ENCODE results near the gene ZBTB46. TPM values are rescaled to one million over a fixed set of nuclear protein-coding genes. Genes with fewer than 3 reads are reported as not detected.

The ZBTB46 gene
- total and polyA plus RNA-seq, 10 of the 15 experiments (the other 5 are each of a cell fraction or from before 2014, with no cell fraction given) = 0.15 to 0.92 (median 0.34) TPM

DNA sequence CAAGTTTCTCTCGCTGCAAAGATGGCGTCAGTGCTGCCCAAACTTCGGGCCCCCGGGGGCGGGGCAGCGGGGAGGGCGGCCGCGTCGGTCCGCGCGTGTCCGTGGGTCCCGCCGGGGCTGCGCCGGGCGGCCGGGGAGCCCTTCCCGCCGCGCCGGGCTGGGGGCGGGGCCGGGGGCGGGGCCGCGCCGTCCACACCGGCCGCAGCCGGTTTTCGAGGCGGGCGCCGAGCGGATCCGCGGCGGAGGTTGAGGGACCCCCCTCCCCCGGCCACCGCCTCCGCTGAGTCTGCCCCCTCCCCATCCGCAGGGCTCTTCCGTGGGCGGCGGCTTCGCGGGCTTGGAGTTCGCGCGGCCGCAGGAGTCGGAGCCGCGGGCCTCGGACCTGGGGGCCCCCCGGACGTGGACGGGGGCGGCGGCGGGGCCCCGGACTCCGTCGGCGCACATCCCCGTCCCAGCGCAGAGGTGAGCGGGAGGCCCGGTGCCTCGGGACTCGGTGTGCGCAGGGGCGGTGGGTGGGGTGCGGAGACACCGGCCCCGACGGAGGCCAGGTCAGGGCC is 90.9 kb downstream of the ZBTB46 start:
- in situ Hi-C loops (cut with MboI) (no loop called here), intact Hi-C loops (cut with micrococcal nuclease; ENCODE audit: unreplicated experiment) (no loop called here)
- H3K9ac ChIP-seq (ENCODE audit: control insufficient read depth, insufficient read depth, low read length) = peak overlapping the region; percentile 77
- CTCF ChIA-PET = interaction anchor here (1.5 kb wide), 2 partner anchors 33 to 46 kb away, joined by 4 to 5 read pairs; no protein-coding TSS in a partner anchor
- peaks cover 5 to 12% of the 10 kb centered on the region in 2 experiments; a peak in 3 of 4 replicates for H3K36me3 ChIP-seq (ENCODE audit: control insufficient read depth in 2 of 2, insufficient read depth in 2 of 2, low read length in 1 of 2)
- no peaks in the 10 kb centered on the region for H3K9me3 ChIP-seq (replicated peaks; ENCODE audit: control insufficient read depth, insufficient read depth, low read length)
- DNase-seq (ENCODE audit: low read depth, low spot score) (no peak), ATAC-seq (no peak), FAIRE-seq (no peak)
- RAD21 ChIA-PET (ENCODE audit: unreplicated experiment) = interaction anchor here (0.9 to 1.6 kb wide), 3 partner anchors 33 to 203 kb away, joined by 3 to 6 read pairs (median 5); partner anchors contain the start of genes ARFRP1, PTK6 and ZGPAT
- peak overlapping the region; percentile 90 for H3K4me2 ChIP-seq (ENCODE audit: control insufficient read depth, insufficient read depth)
- H3K4me3 ChIP-seq = peak overlapping the region; percentile 76
- no peaks in the 10 kb centered on the region for H4K20me1 ChIP-seq (ENCODE audit: control insufficient read depth, insufficient read depth)
- H3K27me3 ChIP-seq (replicated peaks in 1 of 2; ENCODE audit: control insufficient read depth in 2 of 2, insufficient read depth in 2 of 2, low read length in 1 of 2) = no peaks in the 10 kb centered on the region
- BruUV-seq (replicated peaks) = no TSS peak
- POLR2A ChIA-PET = no interaction called here
- peaks cover 33% of the 10 kb centered on the region for H3K4me1 ChIP-seq (ENCODE audit: control insufficient read depth, insufficient read depth, low read length)
- H2AFZ ChIP-seq (ENCODE audit: control insufficient read depth, low read depth, low read length) = peak overlapping the region; percentile 37
- peaks cover 17% of the 10 kb centered on the region for H3K79me2 ChIP-seq (ENCODE audit: control insufficient read depth, insufficient read depth, low read length)
- peak overlapping the region; percentile 72 for H3K27ac ChIP-seq (ENCODE audit: control insufficient read depth, insufficient read depth)
- SMC1A ChIA-PET (ENCODE audit: uncharacterized antibody, unreplicated experiment) = interaction anchor here (0.7 to 1.7 kb wide), 3 partner anchors 21 to 40 kb away, joined by 3 to 6 read pairs (median 5); partner anchors contain the start of genes ARFRP1 and ZGPAT
- WGBS (ENCODE audit: insufficient coverage, insufficient replicate concordance, low lambda C conversion rate, missing lambda C conversion rate) = 1% methylated on average over 26 of the region's 80 CpGs
- TF ChIP-seq, protein P1, sequence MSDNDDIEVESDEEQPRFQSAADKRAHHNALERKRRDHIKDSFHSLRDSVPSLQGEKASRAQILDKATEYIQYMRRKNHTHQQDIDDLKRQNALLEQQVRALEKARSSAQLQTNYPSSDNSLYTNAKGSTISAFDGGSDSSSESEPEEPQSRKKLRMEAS (IDR thresholded peaks at IDR 0.05; ENCODE audit: low read depth, low read length) = no peak
- TF ChIP-seq TAF1 (IDR thresholded peaks at IDR 0.05; ENCODE audit: borderline replicate concordance, low read depth, low read length) (no peak), MXI1 (IDR thresholded peaks at IDR 0.05; ENCODE audit: low read depth, low read length) (no peak), MEF2A (IDR thresholded peaks at IDR 0.05; ENCODE audit: insufficient read depth, low read depth, low read length) (no peak), CBFB (IDR thresholded peaks at IDR 0.05; ENCODE audit: low read depth) (no peak), DPF2 (IDR thresholded peaks at IDR 0.05) (0 out of 2 replicates have a peak, but pooled peaks have one; percentile 40), YY1 (IDR thresholded peaks at IDR 0.05; ENCODE audit: low read depth, low read length) (peak; percentile 88), SP1 (IDR thresholded peaks at IDR 0.05; ENCODE audit: low read depth, low read length) (no peak), KLF5 (IDR thresholded peaks at IDR 0.05; ENCODE audit: partially characterized antibody) (no peak), TCF7 (IDR thresholded peaks at IDR 0.05; ENCODE audit: borderline replicate concordance) (no peak), ZSCAN29 (IDR thresholded peaks at IDR 0.05) (peak; percentile 87; the same call in 1 of the 2 replicates), SMARCA5 (IDR thresholded peaks at IDR 0.05) (no peak), BHLHE40 (IDR thresholded peaks at IDR 0.05; ENCODE audit: borderline replicate concordance in 1 of 2, low read depth in 2 of 2, low read length in 1 of 2) (peak in 1 of 2 experiments; percentile 29; a peak in 1 of 4 replicates), JUNB (IDR thresholded peaks at IDR 0.05) (no peak), ZNF207 (IDR thresholded peaks at IDR 0.05; ENCODE audit: borderline replicate concordance) (no peak), POLR2A (IDR thresholded peaks at IDR 0.05; ENCODE audit: low read depth, low read length) (peak; percentile 66), POLR2AphosphoS5 (IDR thresholded peaks at IDR 0.05; ENCODE audit: low read length) (no peak), ETV6 (conservative IDR thresholded peaks at IDR 0.05 in 1 of 2, IDR thresholded peaks at IDR 0.05 in 1 of 2; ENCODE audit: borderline replicate concordance in 1 of 2, low read depth in 1 of 2) (no peak), HDGF (IDR thresholded peaks at IDR 0.05) (no peak), MTA2 (IDR thresholded peaks at IDR 0.05; ENCODE audit: low read depth) (no peak), TARDBP (IDR thresholded peaks at IDR 0.05; ENCODE audit: borderline replicate concordance) (no peak), CBX3 (IDR thresholded peaks at IDR 0.05; ENCODE audit: borderline replicate concordance, low read depth) (no peak), HDAC6 (IDR thresholded peaks at IDR 0.05; ENCODE audit: unreplicated experiment) (no peak), CHD1 (IDR thresholded peaks at IDR 0.05; ENCODE audit: low read depth, low read length) (no peak), HCFC1 (IDR thresholded peaks at IDR 0.05; ENCODE audit: low read length) (no peak)

Data from GM12878 (cell line).